ENCODE results near the gene OPN1SW. TPM values are rescaled to one million over a fixed set of nuclear protein-coding genes. Genes with fewer than 3 reads are reported as not detected.

OPN1SW gene
- polyA plus RNA-seq, 4 donors: 0.13 TPM; not detected in 3

DNA sequence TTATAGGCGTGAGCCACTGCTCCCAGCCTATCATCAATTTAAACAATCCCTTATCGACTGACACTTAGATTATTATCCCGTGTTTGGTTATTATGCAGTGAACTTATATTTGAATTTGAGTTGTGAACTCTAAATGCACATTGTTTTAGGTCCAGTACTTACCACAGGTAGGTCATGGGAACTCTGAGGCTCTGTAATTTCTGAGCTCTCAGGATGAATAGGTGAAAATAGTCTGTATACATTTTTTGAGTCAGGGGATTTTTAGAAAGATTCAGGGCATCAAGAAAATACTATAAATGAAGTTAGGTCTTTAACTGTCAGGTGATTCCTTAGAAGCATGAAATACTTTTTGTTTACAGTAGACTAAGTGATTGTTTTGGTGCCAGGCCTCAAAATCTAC, 25.0 kb upstream of the OPN1SW start:
- no peak overlapping the region for H3K4me3 ChIP-seq (ENCODE audit: low read depth in 1 of 3, low read length in 3 of 3)
- no peak for FAIRE-seq
- 61 to 81% (median 66%) methylated on average over 3 of the region's 3 CpGs for WGBS, 3 donors
- no peak for DNase-seq
- H3K9me3 ChIP-seq (ENCODE audit: control insufficient read depth in 2 of 2, insufficient read depth in 1 of 2, low read depth in 1 of 2, low read length in 1 of 2): no peaks in the 10 kb centered on the region
- H3K27ac ChIP-seq (ENCODE audit: low read depth in 1 of 3, low read length in 2 of 3): no peak overlapping the region
- H3K27me3 ChIP-seq (ENCODE audit: control insufficient read depth in 3 of 3, insufficient read depth in 3 of 3, low read length in 3 of 3): no peaks in the 10 kb centered on the region
- H3K4me1 ChIP-seq (ENCODE audit: control insufficient read depth in 3 of 3, insufficient read depth in 2 of 3, low read depth in 1 of 3, low read length in 2 of 3): peaks cover 0 to 5% (median 0%) of the 10 kb centered on the region in 3 donors
- peaks cover 0 to 3% (median 0%) of the 10 kb centered on the region in 3 donors for H3K36me3 ChIP-seq (ENCODE audit: control insufficient read depth in 3 of 3, insufficient read depth in 2 of 3, low read depth in 1 of 3, low read length in 3 of 3)

DNA sequence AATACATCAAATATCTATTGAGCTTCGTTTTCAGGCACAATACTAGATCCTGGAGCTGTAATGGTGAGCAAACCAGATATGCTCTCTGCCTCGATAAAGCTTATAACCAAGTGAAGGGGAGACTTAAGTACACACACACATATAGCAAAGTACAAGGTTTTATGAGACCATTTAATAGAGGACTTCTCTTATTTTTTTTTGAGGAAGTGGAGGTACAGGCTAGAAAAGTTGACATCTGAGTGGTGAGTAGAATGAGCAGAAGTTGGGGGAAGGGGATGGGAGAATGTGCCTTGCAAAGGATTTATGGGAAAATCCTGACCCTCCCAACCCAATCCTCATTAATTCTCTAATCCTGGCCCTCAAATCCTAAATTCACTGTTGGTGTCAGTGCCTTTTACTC, 23.9 kb upstream of the OPN1SW start:
- no peaks in the 10 kb centered on the region for H3K9me3 ChIP-seq (ENCODE audit: control insufficient read depth in 2 of 2, insufficient read depth in 1 of 2, low read depth in 1 of 2, low read length in 1 of 2)
- peaks cover 0 to 5% (median 0%) of the 10 kb centered on the region in 3 donors for H3K4me1 ChIP-seq (ENCODE audit: control insufficient read depth in 3 of 3, insufficient read depth in 2 of 3, low read depth in 1 of 3, low read length in 2 of 3)
- no peaks in the 10 kb centered on the region for H3K36me3 ChIP-seq (ENCODE audit: control insufficient read depth in 3 of 3, insufficient read depth in 2 of 3, low read depth in 1 of 3, low read length in 3 of 3)
- no peaks in the 10 kb centered on the region for H3K27me3 ChIP-seq (ENCODE audit: control insufficient read depth in 3 of 3, insufficient read depth in 3 of 3, low read length in 3 of 3)
- H3K4me3 ChIP-seq (ENCODE audit: low read depth in 1 of 3, low read length in 3 of 3): no peak overlapping the region
- DNase-seq (no peak), FAIRE-seq (no peak)
- no peak overlapping the region for H3K27ac ChIP-seq (ENCODE audit: low read depth in 1 of 3, low read length in 2 of 3)
- 65 to 81% (median 78%) methylated on average over 2 of the region's 2 CpGs for WGBS, 3 donors

- Histone ChIP-seq H3K9me3 (ENCODE audit: control insufficient read depth in 2 of 2, insufficient read depth in 1 of 2, low read depth in 1 of 2, low read length in 1 of 2) (no peaks in the 10 kb centered on the region), H3K27me3 (ENCODE audit: control insufficient read depth in 3 of 3, insufficient read depth in 3 of 3, low read length in 3 of 3) (peaks cover 0 to 18% (median 0%) of the 10 kb centered on the region in 3 donors), H3K36me3 (ENCODE audit: control insufficient read depth in 3 of 3, insufficient read depth in 2 of 3, low read depth in 1 of 3, low read length in 3 of 3) (peaks cover 0 to 2% (median 0%) of the 10 kb centered on the region in 3 donors), H3K4me3 (ENCODE audit: low read depth in 1 of 3, low read length in 3 of 3) (no peak overlapping the region), H3K27ac (ENCODE audit: low read depth in 1 of 3, low read length in 2 of 3) (no peak overlapping the region), H3K4me1 (ENCODE audit: control insufficient read depth in 3 of 3, insufficient read depth in 2 of 3, low read depth in 1 of 3, low read length in 2 of 3) (peaks cover 0 to 12% (median 0%) of the 10 kb centered on the region in 3 donors)
- DNase-seq (no peak), FAIRE-seq (no peak)
- WGBS, 3 donors: 69 to 88% (median 88%) methylated on average over 5 of the region's 5 CpGs
Observed at GRCh38 chr7:128796327-128796726, 20.7 kb upstream of the OPN1SW start.

- peaks cover 0 to 24% (median 0%) of the 10 kb centered on the region in 3 donors for H3K27me3 ChIP-seq (ENCODE audit: control insufficient read depth in 3 of 3, insufficient read depth in 3 of 3, low read length in 3 of 3)
- H3K4me3 ChIP-seq (ENCODE audit: low read depth in 1 of 3, low read length in 3 of 3): no peak overlapping the region
- peaks cover 0 to 2% (median 0%) of the 10 kb centered on the region in 3 donors for H3K36me3 ChIP-seq (ENCODE audit: control insufficient read depth in 3 of 3, insufficient read depth in 2 of 3, low read depth in 1 of 3, low read length in 3 of 3)
- H3K4me1 ChIP-seq (ENCODE audit: control insufficient read depth in 3 of 3, insufficient read depth in 2 of 3, low read depth in 1 of 3, low read length in 2 of 3): peaks cover 0 to 13% (median 0%) of the 10 kb centered on the region in 3 donors
- H3K9me3 ChIP-seq (ENCODE audit: control insufficient read depth in 2 of 2, insufficient read depth in 1 of 2, low read depth in 1 of 2, low read length in 1 of 2): no peaks in the 10 kb centered on the region
- H3K27ac ChIP-seq (ENCODE audit: low read depth in 1 of 3, low read length in 2 of 3): no peak overlapping the region
- DNase-seq (no peak), FAIRE-seq (no peak)
- 87 to 91% (median 90%) methylated on average over 4 of the region's 4 CpGs for WGBS, 3 donors
Observed at GRCh38 chr7:128795129-128795528, 19.5 kb upstream of the OPN1SW start.

DNA sequence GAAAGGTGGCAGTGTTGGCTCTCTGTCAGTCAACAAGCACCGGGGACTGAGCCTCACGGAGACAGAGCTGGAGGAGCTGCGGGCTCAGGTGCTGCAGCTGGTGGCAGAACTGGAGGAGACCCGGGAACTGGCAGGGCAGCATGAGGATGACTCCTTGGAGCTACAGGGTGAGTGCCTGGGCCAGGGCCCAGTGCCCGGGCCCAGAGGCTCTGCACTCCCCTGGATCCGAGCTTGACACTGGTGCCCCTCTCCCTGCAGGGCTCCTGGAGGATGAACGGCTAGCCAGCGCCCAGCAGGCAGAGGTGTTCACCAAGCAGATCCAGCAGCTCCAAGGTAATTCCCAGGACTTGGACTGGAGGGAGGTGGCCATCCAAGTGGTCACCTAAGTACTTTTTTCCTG, 18.8 kb upstream of the OPN1SW start:
- Histone ChIP-seq H3K36me3 (ENCODE audit: control insufficient read depth in 3 of 3, insufficient read depth in 2 of 3, low read depth in 1 of 3, low read length in 3 of 3) (peaks cover 0 to 2% (median 0%) of the 10 kb centered on the region in 3 donors), H3K27me3 (ENCODE audit: control insufficient read depth in 3 of 3, insufficient read depth in 3 of 3, low read length in 3 of 3) (peaks cover 0 to 27% (median 0%) of the 10 kb centered on the region in 3 donors), H3K4me1 (ENCODE audit: control insufficient read depth in 3 of 3, insufficient read depth in 2 of 3, low read depth in 1 of 3, low read length in 2 of 3) (peaks cover 0 to 13% (median 0%) of the 10 kb centered on the region in 3 donors), H3K27ac (ENCODE audit: low read depth in 1 of 3, low read length in 2 of 3) (no peak overlapping the region), H3K9me3 (ENCODE audit: control insufficient read depth in 2 of 2, insufficient read depth in 1 of 2, low read depth in 1 of 2, low read length in 1 of 2) (no peaks in the 10 kb centered on the region), H3K4me3 (ENCODE audit: low read depth in 1 of 3, low read length in 3 of 3) (no peak overlapping the region)
- DNase-seq (no peak), FAIRE-seq (no peak)
- 85 to 96% (median 94%) methylated on average over 6 to 8 of the region's 8 CpGs for WGBS, 3 donors

DNA sequence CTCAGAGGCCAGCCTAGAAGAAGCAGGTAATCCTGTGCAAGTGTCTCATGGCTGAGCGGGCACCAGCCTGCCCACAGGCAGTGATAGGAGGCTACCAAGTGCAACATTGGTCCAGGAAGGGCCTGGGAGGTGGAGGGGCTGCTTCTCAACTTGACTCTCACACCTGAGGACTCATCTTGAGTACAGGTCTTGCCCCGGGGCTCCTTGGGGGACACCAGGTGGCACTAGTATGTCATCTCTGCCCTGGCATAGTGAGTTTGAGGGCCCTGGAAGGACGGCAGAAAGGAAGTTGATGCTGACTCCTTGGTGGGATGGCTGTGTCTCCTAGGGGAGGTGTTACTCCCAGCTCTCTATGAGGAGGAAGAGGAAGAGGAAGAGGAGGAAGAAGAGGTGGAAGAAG, 18.4 kb upstream of the OPN1SW start:
- Histone ChIP-seq H3K27me3 (ENCODE audit: control insufficient read depth in 3 of 3, insufficient read depth in 3 of 3, low read length in 3 of 3) (peaks cover 0 to 31% (median 0%) of the 10 kb centered on the region in 3 donors), H3K9me3 (ENCODE audit: control insufficient read depth in 2 of 2, insufficient read depth in 1 of 2, low read depth in 1 of 2, low read length in 1 of 2) (no peaks in the 10 kb centered on the region), H3K27ac (ENCODE audit: low read depth in 1 of 3, low read length in 2 of 3) (no peak overlapping the region), H3K4me3 (ENCODE audit: low read depth in 1 of 3, low read length in 3 of 3) (no peak overlapping the region), H3K36me3 (ENCODE audit: control insufficient read depth in 3 of 3, insufficient read depth in 2 of 3, low read depth in 1 of 3, low read length in 3 of 3) (peaks cover 0 to 2% (median 0%) of the 10 kb centered on the region in 3 donors), H3K4me1 (ENCODE audit: control insufficient read depth in 3 of 3, insufficient read depth in 2 of 3, low read depth in 1 of 3, low read length in 2 of 3) (peaks cover 0 to 13% (median 0%) of the 10 kb centered on the region in 3 donors)
- FAIRE-seq (no peak), DNase-seq (peak; percentile 13 to 36)
- 37 to 58% (median 38%) methylated on average over 3 of the region's 3 CpGs for WGBS, 3 donors

DNA sequence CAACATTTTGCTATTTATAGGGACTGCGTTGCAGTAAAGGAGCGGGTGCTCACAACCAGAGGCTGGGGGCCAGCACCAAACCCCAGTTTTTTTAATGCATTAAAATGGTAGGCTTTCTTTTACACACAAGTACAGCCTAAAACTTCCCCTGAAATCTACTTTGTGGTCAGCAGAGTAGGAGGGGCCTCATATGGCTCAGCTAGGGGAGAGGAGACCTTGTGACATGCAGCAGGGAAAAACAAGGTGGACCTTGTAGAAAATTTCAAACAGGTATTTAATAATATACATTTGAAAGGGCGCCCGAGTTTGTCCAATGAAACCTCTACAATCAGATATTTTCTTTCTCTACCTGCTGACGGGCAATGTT, 17.6 kb upstream of the OPN1SW start:
- H3K27me3 ChIP-seq (ENCODE audit: control insufficient read depth in 3 of 3, insufficient read depth in 3 of 3, low read length in 3 of 3): peaks cover 0 to 39% (median 0%) of the 10 kb centered on the region in 3 donors
- 95 to 97% (median 97%) methylated on average over 5 of the region's 5 CpGs for WGBS, 3 donors
- DNase-seq (no peak), FAIRE-seq (no peak)
- no peaks in the 10 kb centered on the region for H3K9me3 ChIP-seq (ENCODE audit: control insufficient read depth in 2 of 2, insufficient read depth in 1 of 2, low read depth in 1 of 2, low read length in 1 of 2)
- peaks cover 0 to 2% (median 0%) of the 10 kb centered on the region in 3 donors for H3K36me3 ChIP-seq (ENCODE audit: control insufficient read depth in 3 of 3, insufficient read depth in 2 of 3, low read depth in 1 of 3, low read length in 3 of 3)
- H3K27ac ChIP-seq (ENCODE audit: low read depth in 1 of 3, low read length in 2 of 3): no peak overlapping the region
- H3K4me1 ChIP-seq (ENCODE audit: control insufficient read depth in 3 of 3, insufficient read depth in 2 of 3, low read depth in 1 of 3, low read length in 2 of 3): peaks cover 0 to 13% (median 0%) of the 10 kb centered on the region in 3 donors
- H3K4me3 ChIP-seq (ENCODE audit: low read depth in 1 of 3, low read length in 3 of 3): no peak overlapping the region

GRCh38 chr7:128792471-128793180, 17.0 kb upstream of the OPN1SW start:
- peaks cover 0 to 2% (median 0%) of the 10 kb centered on the region in 3 donors for H3K36me3 ChIP-seq (ENCODE audit: control insufficient read depth in 3 of 3, insufficient read depth in 2 of 3, low read depth in 1 of 3, low read length in 3 of 3)
- no peak for FAIRE-seq
- no peak for DNase-seq
- peaks cover 0 to 39% (median 0%) of the 10 kb centered on the region in 3 donors for H3K27me3 ChIP-seq (ENCODE audit: control insufficient read depth in 3 of 3, insufficient read depth in 3 of 3, low read length in 3 of 3)
- WGBS, 3 donors: 50 to 56% (median 54%) methylated on average over 10 of the region's 10 CpGs
- H3K4me1 ChIP-seq (ENCODE audit: control insufficient read depth in 3 of 3, insufficient read depth in 2 of 3, low read depth in 1 of 3, low read length in 2 of 3): peaks cover 0 to 13% (median 0%) of the 10 kb centered on the region in 3 donors
- H3K9me3 ChIP-seq (ENCODE audit: control insufficient read depth in 2 of 2, insufficient read depth in 1 of 2, low read depth in 1 of 2, low read length in 1 of 2): no peaks in the 10 kb centered on the region
- no peak overlapping the region for H3K4me3 ChIP-seq (ENCODE audit: low read depth in 1 of 3, low read length in 3 of 3)
- H3K27ac ChIP-seq (ENCODE audit: low read depth in 1 of 3, low read length in 2 of 3): no peak overlapping the region
